Frontal cortex (tissue), 4 donors: ENCODE measurements around the gene SELE. TPM values are rescaled to one million over a fixed set of nuclear protein-coding genes. Genes with fewer than 3 reads are reported as not detected.

Source experiments
- DNase-seq, 2 donors: peaks; one replicate each; pipeline ENCODE4 v3.0.0; 2012; ENCODE audit warnings: low spot score in 2 of 2
- FAIRE-seq: peaks from 2 replicates; lab custom pipeline; 2012; peaks lifted over from hg19 to GRCh38; lab: Jason Lieb, UNC
- total RNA-seq: library from RNA; depleted of rRNA; stranded (reverse); fragments of >200 nt; gene quantifications from one replicate; pipeline ENCODE4 v1.2.3, GENCODE V29; 2014
- donor health status: control.
- donor health status: control.
- donor health status: control.

The SELE gene
- under 0.01 TPM for total RNA-seq

DNA sequence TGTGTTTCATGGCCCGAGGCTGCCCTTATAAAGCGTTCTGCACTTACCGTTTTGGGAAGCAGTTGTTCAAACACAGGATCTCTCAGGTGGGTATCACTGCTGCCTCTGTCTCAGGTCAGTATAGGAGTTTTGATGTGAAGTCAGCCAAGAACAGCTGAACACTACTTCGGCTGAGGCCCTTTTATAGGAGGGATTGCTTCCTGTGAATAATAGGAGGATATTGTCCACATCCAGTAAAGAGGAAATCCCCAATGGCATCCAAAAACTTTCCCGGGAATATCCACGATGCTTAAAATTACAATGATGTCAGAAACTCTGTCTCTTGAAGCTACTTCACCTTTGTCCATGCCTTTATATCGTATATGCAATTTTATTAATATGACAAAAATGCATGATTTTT, at the start of gene SELE:
Gene SELE, minus strand, starts transcription at position 156 of the 400 bp plus-strand sequence. CDS start 467 bp downstream, outside the sequence.
- DNase-seq (no peak), FAIRE-seq (no peak)

DNA sequence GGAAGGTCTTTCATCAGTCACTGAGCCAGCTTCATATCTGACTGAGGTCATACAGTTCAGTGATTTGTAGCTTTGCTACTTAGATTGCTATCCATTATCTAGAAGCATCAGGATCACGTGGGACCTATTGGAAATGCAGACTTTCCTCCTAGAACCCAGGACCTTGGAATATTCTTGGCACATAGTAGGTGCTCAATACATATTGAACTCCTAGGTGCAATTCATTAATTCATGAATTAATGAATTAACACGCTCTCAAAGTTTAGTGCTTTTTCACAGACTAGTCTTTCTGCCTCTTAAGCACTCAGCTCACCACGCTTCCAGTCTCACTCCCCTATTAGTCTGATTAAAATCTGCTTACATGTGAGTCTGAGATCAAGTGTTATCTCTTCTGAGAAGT, 48.7 kb upstream of the SELE start:
- FAIRE-seq (no peak), DNase-seq (no peak)

- FAIRE-seq: no peak
- no peak for DNase-seq
Measured at GRCh38 chr1:169779970-169780369, 46.1 kb upstream of the SELE start.

DNA sequence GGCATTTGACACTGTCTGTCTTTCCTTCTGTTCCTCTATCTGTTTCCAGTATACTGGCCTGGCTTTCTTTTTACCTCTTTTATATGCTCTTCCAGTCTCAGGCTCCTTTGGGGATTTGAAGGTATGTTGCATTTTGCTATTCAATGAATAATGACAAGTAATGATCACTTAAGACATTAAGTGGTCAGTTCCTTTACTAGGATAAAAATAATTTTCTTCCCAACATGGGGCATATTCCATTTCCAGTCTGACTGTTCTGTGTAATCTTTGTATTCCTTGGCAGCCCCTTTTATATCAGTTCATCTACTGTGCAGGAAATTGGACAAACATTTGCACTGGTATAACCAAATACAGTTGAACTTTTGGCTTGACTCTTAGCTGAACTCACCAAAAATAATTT, 45.3 kb upstream of the SELE start:
- FAIRE-seq: no peak
- DNase-seq: no peak

DNA sequence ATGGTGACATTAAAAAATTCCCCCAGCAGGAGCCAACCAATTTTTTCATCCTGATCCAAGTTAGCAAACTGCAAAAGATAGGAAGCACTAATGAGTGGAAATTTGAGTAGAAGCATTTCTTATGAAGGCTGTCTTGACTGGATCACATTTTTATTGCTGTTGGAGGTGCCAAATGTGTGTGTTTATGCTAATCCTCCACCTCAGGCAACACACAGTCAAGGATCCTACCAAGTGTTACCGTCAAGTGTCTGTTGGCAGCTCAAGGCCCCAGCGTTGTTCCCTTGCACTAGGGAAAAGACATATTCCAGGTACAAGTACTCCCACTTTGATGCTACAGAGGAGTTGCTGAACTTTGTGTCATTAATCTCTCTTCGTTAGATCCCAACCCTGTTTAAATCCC, 42.6 kb upstream of the SELE start:
- DNase-seq (no peak), FAIRE-seq (no peak)

DNA sequence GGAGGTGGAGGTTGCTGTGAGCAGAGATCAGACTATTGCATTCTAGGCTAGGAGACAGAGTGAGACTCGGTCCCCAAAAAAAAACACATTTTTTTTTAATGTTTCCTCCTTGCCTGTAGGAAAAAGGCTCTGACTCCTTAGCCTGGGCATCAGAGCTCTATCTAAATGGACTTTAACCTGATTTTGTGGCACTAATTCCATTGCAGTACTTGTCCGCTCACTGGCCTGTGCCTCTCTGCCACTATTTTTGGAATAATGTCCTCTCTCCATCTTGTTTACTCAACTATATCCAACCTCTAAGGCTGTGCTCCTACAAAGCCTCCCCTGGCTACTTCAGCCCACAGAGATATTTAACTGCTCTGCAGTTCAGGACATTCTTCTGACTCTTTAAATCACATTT, 34.3 kb upstream of the SELE start:
- DNase-seq (no peak), FAIRE-seq (no peak)

GRCh38 chr1:169765580-169766331, 31.9 kb upstream of the SELE start:
- no peak for FAIRE-seq
- DNase-seq: no peak

DNA sequence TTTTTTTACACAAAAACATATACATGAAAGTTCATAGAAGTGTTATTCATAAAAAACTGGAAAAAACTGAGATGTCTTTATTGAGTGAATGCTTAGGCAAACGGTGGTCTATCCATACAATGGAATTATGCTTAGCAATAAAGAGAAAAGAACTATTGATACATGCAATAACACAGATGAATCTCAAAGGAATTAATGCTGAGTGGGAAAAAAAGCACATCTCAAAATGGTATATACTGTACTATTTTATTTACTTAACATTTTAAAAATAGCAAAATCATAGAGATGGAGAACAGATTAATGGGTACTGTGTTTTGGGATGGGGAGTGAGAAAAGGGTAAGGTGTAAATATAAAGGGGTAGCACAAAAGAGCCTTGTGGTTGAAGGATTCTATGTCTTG, 31.0 kb upstream of the SELE start:
- FAIRE-seq (no peak), DNase-seq (no peak)

- no peak for FAIRE-seq
- no peak for DNase-seq
Measured at GRCh38 chr1:169762699-169763098, 28.8 kb upstream of the SELE start.

DNA sequence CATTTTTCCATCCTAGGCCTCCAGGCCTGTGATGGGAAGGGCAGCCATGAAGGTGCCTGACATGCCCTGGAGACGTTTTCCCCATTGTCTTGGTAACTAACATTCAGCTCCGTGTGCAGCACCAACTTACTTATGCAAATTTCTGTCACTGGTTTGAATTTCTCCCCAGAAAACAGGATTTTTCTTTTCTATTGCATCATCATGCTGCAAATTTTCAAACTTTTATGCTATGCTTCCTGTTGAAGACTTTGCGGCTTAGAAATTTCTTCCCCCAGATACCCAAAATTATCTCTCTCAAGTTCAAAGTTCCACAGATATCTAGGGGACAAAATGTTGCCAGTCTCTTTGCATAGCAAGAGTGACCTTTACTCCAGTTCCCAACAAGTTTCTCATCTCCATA, 25.2 kb upstream of the SELE start:
- FAIRE-seq (no peak), DNase-seq (no peak)

DNA sequence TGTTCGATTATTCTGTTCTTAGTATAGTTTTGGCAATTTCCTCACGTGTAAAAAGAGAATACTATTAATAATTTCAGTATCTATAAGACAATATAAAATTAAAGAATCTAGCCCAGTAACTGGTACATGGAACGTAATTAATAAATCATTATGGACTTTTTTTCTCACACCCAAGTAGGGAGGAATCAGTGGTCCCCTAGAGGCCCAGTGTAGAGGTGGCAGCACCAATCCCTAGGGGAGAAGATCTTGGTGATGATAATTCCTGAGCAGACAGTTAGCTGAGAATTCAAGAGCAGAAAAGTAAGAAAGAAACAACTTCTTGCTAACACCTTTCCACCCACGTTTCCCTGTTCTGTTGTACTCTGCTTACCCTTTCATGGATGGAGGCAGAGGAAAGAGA, 19.7 kb upstream of the SELE start:
- FAIRE-seq: no peak
- no peak for DNase-seq

DNA sequence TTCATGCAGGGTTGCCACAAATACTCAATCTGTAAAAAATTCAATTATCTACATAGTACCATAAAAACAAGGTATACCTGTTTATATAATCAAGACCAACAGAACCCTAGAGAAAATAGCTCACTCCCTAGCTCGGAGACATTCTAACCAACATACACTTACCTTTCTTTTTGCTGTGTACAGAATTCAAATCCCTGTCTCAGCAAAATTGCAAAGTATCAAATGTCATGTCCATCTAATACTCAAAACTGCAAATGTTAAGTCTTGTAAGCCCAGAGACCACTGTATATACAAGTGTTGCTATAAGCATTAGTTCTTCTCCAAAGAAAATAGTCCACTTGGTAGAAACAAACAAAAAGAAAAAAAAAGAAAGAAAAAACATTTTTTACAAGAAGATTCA, 16.2 kb upstream of the SELE start:
- DNase-seq (no peak), FAIRE-seq (no peak)

DNA sequence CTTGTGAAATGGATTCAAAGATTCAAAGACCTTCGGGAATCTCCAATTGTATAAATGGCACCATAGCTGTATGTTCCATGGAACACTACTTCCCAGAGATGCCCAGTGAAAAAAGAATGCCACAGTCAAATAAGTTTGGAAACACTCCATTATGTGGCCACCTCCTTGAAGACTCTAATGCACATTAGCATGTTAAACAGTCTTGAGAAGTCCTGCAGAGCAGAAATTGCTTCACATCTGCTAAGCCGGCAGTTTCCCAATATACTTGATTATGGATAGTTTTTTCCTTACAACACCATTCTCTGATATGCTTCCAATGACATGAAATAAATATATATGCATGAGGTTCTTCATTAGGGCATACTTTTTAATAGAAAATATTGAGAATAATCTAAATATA, 12.7 kb upstream of the SELE start:
- FAIRE-seq: no peak

DNA sequence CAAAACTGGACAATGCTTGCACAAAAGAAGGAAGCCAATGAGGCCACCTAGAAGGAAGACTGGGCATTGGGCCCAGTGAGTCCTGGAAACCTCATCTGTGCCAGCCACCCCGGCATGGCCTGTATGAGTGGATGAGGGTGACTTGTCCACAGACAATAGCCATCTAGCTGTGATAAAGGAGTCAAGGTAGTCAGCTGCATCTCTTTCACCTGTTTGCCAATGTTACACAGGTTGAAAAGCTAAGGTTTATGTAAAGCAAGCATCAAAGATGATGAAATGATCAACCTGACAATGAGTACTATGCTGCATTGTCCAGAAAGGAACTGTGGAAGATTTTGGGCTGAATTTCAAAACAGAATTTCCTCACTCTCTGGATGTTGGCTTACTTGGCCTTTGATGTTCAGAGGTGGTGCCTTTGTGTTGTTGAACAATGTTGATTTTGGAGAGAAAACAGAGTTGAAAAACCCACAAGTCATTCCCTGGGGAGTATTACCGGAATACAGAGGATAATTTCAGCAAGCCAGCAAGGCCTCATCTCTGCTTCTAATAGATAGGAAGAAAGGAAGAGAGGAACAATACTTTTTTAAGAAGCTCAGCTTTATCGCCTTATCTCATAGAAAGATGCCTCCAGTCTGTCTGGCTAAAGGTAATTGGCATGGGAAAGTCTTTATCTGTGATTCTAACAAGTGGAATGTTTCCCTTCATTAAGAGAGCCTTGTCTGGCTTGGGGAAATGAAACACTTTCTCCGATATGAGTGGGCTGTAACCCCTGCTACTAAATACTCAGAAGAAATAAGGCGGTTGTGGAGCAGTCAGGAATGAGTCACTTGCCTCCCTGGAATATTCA, 11.4 kb upstream of the SELE start:
- FAIRE-seq (no peak), DNase-seq (no peak)

More for the DNA sequence above, 12.7 kb upstream of the SELE start:
- no peak for DNase-seq

- no peak for DNase-seq
- FAIRE-seq: no peak
Measured at GRCh38 chr1:169741666-169742394, 8.0 kb upstream of the SELE start.

- no peak for DNase-seq
- no peak for FAIRE-seq
Measured at GRCh38 chr1:169739980-169740379, 6.1 kb upstream of the SELE start.

- no peak for FAIRE-seq
- no peak for DNase-seq
Measured at GRCh38 chr1:169731446-169731845, 2.4 kb downstream of the SELE start.

GRCh38 chr1:169729991-169730390, 3.9 kb downstream of the SELE start:
- FAIRE-seq (no peak), DNase-seq (no peak)

DNA sequence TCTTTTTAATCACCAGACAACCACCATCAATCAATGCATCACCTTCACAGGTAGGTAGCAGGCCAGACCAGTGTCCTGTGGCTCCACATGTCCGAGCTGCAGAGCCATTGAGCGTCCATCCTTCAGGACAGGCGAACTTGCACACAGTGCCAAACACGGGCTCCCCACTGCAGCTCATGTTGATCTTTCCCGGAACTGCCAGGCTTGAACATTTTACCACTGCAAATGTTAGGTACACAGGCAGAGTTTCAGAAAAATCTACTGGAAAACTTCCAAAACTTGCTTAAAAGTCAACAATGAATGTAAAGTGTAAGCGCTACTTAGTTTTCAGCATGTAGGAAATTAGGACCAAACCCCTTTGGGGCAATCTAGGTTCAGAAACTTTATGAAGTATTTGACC, 6.6 kb downstream of the SELE start:
- no peak for FAIRE-seq
- no peak for DNase-seq

DNA sequence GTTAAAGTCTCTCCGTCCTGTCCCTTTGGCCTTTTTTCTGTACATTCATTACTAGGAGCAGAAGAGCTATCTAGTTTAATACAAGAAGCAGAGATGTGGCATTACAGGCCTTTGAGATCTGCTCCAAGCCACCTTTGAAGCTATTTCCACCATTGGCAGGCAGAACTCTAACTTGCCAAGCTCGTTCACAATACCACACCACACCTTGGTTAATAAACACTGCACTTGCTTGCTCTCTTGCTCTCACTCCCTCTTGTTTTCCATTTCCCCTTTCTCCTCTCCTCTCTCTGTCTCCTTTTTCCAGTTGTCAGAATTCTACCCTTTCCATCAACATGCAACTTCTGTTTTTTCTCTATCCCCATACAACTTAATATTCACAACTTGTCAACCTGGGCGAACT, 7.0 kb downstream of the SELE start:
- FAIRE-seq (no peak), DNase-seq (no peak)

DNA sequence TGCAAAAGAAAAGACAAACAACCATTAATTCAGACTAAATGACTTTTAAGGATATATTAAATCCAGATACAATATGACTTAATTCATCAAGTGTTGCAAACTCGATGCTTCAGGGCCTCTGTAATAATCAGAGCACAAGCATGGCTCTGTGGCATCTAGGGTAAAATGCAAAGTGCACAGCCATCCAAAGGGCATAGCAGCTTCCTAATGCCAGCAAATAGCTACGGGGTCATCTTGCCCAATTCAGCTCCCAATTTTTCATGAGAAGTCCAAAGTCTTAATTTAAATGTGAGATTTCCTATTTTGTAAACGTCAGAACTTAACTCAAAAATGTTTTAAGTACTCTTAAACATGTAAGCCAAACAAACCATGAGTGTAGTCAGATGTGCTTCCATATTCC, 7.9 kb downstream of the SELE start:
- no peak for FAIRE-seq
- no peak for DNase-seq
